GM12878 (cell line): ENCODE data around the gene SLA2.
A peak's percentile ranks its signal among the peaks of the same experiment; 100 is the strongest.

Source experiments
- ATF2 ChIP-seq: IDR thresholded peaks from 2 replicates; pipeline ENCODE4 v1.6.1; 2012; ENCODE audit warnings: low read length, inconsistent platforms
- CTCF ChIP-seq, 3 experiments: IDR thresholded peaks in 2 of 3; conservative IDR thresholded peaks in 1 of 3; 2 replicates each; pipeline ENCODE4 v1.5.1; 2011; ENCODE audit warnings: low read depth in 3 of 3, low read length in 3 of 3, mild to moderate bottlenecking in 3 of 3, control low read depth in 2 of 3, moderate library complexity in 2 of 3, inconsistent platforms in 1 of 3, mixed read lengths in 1 of 3; ENCODE audit not compliant: control insufficient read depth in 2 of 3, insufficient read depth in 1 of 3; ENCODE audit errors: extremely low read depth in 1 of 3
- STAT3 ChIP-seq: IDR thresholded peaks from 2 replicates; pipeline ENCODE4 v1.6.1; 2011; ENCODE audit warnings: low read depth, low read length, improper control_type of control experiment
- SUZ12 ChIP-seq: fragments of 200-600 bp; sonication (generic); IDR thresholded peaks from one replicate; pipeline ENCODE4 v1.6.1; 2018; ENCODE audit warnings: antibody characterized with exemption, mild to moderate bottlenecking; ENCODE audit not compliant: unreplicated experiment
- ZZZ3 ChIP-seq: IDR thresholded peaks from 2 replicates; pipeline ENCODE4 v1.6.1; 2011; ENCODE audit warnings: low read depth; ENCODE audit not compliant: control insufficient read depth, insufficient read length

- no peak for TF ChIP-seq ZZZ3
- no peak for TF ChIP-seq SUZ12
- TF ChIP-seq CTCF (IDR thresholded peaks at IDR 0.05 in 2 of 3, conservative IDR thresholded peaks at IDR 0.05 in 1 of 3; ENCODE audit: control insufficient read depth in 2 of 3, extremely low read depth in 1 of 3, insufficient read depth in 1 of 3, low read depth in 3 of 3, low read length in 3 of 3), result peak in 2 of 3 experiments; percentile 14 to 42; a peak in 2 of 6 replicates
- no peak for TF ChIP-seq ATF2
- no peak for TF ChIP-seq STAT3
These were observed 20.3 kb upstream of the SLA2 start for GRCh38 chr20:36666181-36666740.
